HepG2 (cell line): Measurements from ENCODE around the gene DLST. TPM values are rescaled to one million over a fixed set of nuclear protein-coding genes. Genes with fewer than 3 reads are reported as not detected.

Experiments
- AHDC1 ChIP-seq: sonication (generic); formaldehyde crosslinking; IDR thresholded peaks from 2 replicates; pipeline ENCODE4 v1.5.1; 2020; ENCODE audit warnings: mild to moderate bottlenecking, missing genetic modification reagents, borderline replicate concordance
- BORCS8-MEF2B ChIP-seq: sonication (generic); formaldehyde crosslinking; IDR thresholded peaks from 2 replicates; pipeline ENCODE4 v1.8.0; 2022; ENCODE audit warnings: mild to moderate bottlenecking, missing genetic modification reagents
- DRAP1 ChIP-seq: IDR thresholded peaks from 2 replicates; pipeline ENCODE4 v1.6.1; 2016; ENCODE audit warnings: missing genetic modification reagents, missing compliant biosample characterization
- FOXO4 ChIP-seq: sonication (generic); formaldehyde crosslinking; conservative IDR thresholded peaks from 2 replicates; pipeline ENCODE4 v1.8.1; 2023; ENCODE audit warnings: missing genetic modification reagents
- HDAC2 ChIP-seq: sonication (generic); formaldehyde crosslinking; IDR thresholded peaks from 2 replicates; pipeline ENCODE4 v1.4.0; 2020; ENCODE audit warnings: missing genetic modification reagents
- polyA plus RNA-seq, 8 experiments: library from polyadenylated mRNA; depleted of rRNA in 3 of 8; stranded (reverse) in 7 of 8; unstranded in 1 of 8; fragments of >200 nt; fragmentation: Illumina TruSeq in 4 of 8; extraction: Trizol in 4 of 8; gene quantifications; 2 replicates each; pipeline versions ENCODE4 v1.2.1 to v1.2.3, GENCODE V29; 2011 to 2016; ENCODE audit warnings: low read depth in 4 of 8, missing spikeins in 1 of 8, mixed read lengths in 1 of 8; ENCODE audit not compliant: insufficient read depth in 1 of 8
- total RNA-seq, 5 experiments: library from RNA; depleted of rRNA; stranded (reverse); fragments of >200 nt; fragmentation: Illumina TruSeq; extraction: Trizol; gene quantifications; 2 replicates each; pipeline ENCODE4 v1.2.3, GENCODE V29; 2016; ENCODE audit warnings: low read depth in 1 of 5

DLST gene
- total and polyA plus RNA-seq, 2 of the 13 experiments (the other 11 are each of a cell fraction or from before 2014, with no cell fraction given): 56.5 to 94.3 TPM

GRCh38 chr14:74892745-74893144, 11.0 kb downstream of the DLST start (continued):
- no peak for TF ChIP-seq FOXO4 (CRISPR knock-in tag)
- TF ChIP-seq AHDC1 (CRISPR knock-in tag): no peak
- TF ChIP-seq BORCS8-MEF2B (CRISPR knock-in tag): no peak
- no peak for TF ChIP-seq DRAP1 (CRISPR knock-in tag)
- TF ChIP-seq HDAC2 (CRISPR knock-in tag): no peak
- TF ChIP-seq, all 625 proteins: peak for 0
